Upper lobe of left lung (tissue), 6 donors: ENCODE data around the gene GATB. TPM values are rescaled to one million over a fixed set of nuclear protein-coding genes. Genes with fewer than 3 reads are reported as not detected.
"Not testable (repeated sequence)": the region's sequence is repeated elsewhere in the genome, so short reads cannot be mapped to it uniquely, and the experiment has no call there.

ENCODE experiments used
- ATAC-seq, 2 donors: fragments of 200-7000 bp; cut with Tn5 transposase; one replicate each; pipeline ENCODE4 v1.9.1; 2022; ENCODE audit warnings: mild to moderate bottlenecking in 2 of 2, moderate library complexity in 2 of 2; ENCODE audit not compliant: low FRiP score in 2 of 2
- DNase-seq, 2 donors: peaks; one replicate each; pipeline ENCODE4 v3.0.0-alpha.2; 2019 to 2020
- H3K27ac ChIP-seq, 4 donors: fragments of 200-600 bp; sonication (generic); one replicate each; pipeline ENCODE4 v1.5.1; 2016 to 2019
- H3K27me3 ChIP-seq, 4 donors: fragments of 200-600 bp; sonication (generic); one replicate each; pipeline ENCODE4 v1.5.1; 2017 to 2019
- H3K36me3 ChIP-seq, 4 donors: fragments of 200-600 bp; sonication (generic); one replicate each; pipeline ENCODE4 v1.5.1; 2016 to 2019
- H3K4me1 ChIP-seq, 4 donors: fragments of 200-600 bp; sonication (generic); one replicate each; pipeline ENCODE4 v1.5.1; 2018 to 2019
- H3K4me3 ChIP-seq, 4 donors: fragments of 200-600 bp; sonication (generic); one replicate each; pipeline ENCODE4 v1.5.1; 2017 to 2019; ENCODE audit warnings: mild to moderate bottlenecking in 2 of 4, moderate library complexity in 1 of 4
- H3K9me3 ChIP-seq, 4 donors: fragments of 200-600 bp; sonication (generic); one replicate each; pipeline ENCODE4 v1.5.1; 2018 to 2019
- CTCF ChIP-seq, 6 experiments: fragments of 450-650 bp in 4 of 6; fragments of 200-600 bp in 2 of 6; sonication (generic) in 2 of 6; IDR thresholded peaks; one replicate each; pipeline ENCODE4 v1.5.1; 2016 to 2019; ENCODE audit warnings: antibody characterized with exemption in 6 of 6
- EP300 ChIP-seq, 4 donors: sonication (generic); formaldehyde crosslinking; IDR thresholded peaks; one replicate each; pipeline ENCODE4 v1.5.1; 2017; ENCODE audit warnings: antibody characterized with exemption in 4 of 4, control low read depth in 2 of 4
- POLR2A ChIP-seq, 4 donors: fragments of 450-650 bp; IDR thresholded peaks; one replicate each; pipeline ENCODE4 v1.5.1; 2016 to 2017; ENCODE audit warnings: antibody characterized with exemption in 4 of 4, mild to moderate bottlenecking in 2 of 4
- POLR2AphosphoS5 ChIP-seq, 2 donors: sonication (generic); formaldehyde crosslinking; IDR thresholded peaks; one replicate each; pipeline ENCODE4 v1.5.1; 2017; ENCODE audit warnings: antibody characterized with exemption in 2 of 2
- WGBS, 2 donors: methylation state at CpG; one replicate each; pipeline ENCODE4 v1.1.5; 2017 to 2018; 5-methylcytosine and 5-hydroxymethylcytosine counted together
- total RNA-seq, 6 donors: library from RNA; depleted of rRNA in 4 of 6; stranded (reverse); fragments of >200 nt in 4 of 6; gene quantifications; one replicate each; pipeline versions ENCODE4 v1.1.0 to v1.2.1, GENCODE V29; 2016 to 2021
- donor health status: DM: no; HTN: no; CAD: no; lungs with moderate emphysema.
- donor health status: DM: no; HTN: yes; CAD: no; lungs with severe emphysema.

Gene GATB
- total RNA-seq, 6 donors from 2014 or later: 13.1 to 21.9 (median 14.5) TPM

GRCh38 chr4:151743128-151743854, 17.5 kb downstream of the GATB start:
- no peaks in the 10 kb centered on the region for H3K9me3 ChIP-seq
- H3K27me3 ChIP-seq: no peaks in the 10 kb centered on the region
- 92 to 94% methylated on average over 3 of the region's 3 CpGs for WGBS, 2 donors
- H3K4me3 ChIP-seq: no peak overlapping the region
- ATAC-seq: no peak
- H3K27ac ChIP-seq: no peak overlapping the region
- DNase-seq: no peak
- TF ChIP-seq POLR2A (IDR thresholded peaks at IDR 0.05) (no peak), POLR2AphosphoS5 (IDR thresholded peaks at IDR 0.05) (no peak), CTCF (IDR thresholded peaks at IDR 0.05) (no peak), EP300 (IDR thresholded peaks at IDR 0.05) (no peak)
- no peaks in the 10 kb centered on the region for H3K36me3 ChIP-seq
- H3K4me1 ChIP-seq: no peaks in the 10 kb centered on the region

GRCh38 chr4:151738720-151739517, 21.9 kb downstream of the GATB start:
- ATAC-seq: no peak
- no peak for TF ChIP-seq EP300 (IDR thresholded peaks at IDR 0.05)
- TF ChIP-seq POLR2AphosphoS5 (IDR thresholded peaks at IDR 0.05): no peak
- no peak for TF ChIP-seq CTCF (IDR thresholded peaks at IDR 0.05)
- no peak for TF ChIP-seq POLR2A (IDR thresholded peaks at IDR 0.05)

GRCh38 chr4:151736852-151737251, 24.0 kb downstream of the GATB start:
- not testable (repeated sequence) for H3K27ac ChIP-seq, H3K36me3 ChIP-seq, H3K27me3 ChIP-seq, H3K4me1 ChIP-seq, H3K4me3 ChIP-seq, ATAC-seq, DNase-seq
- 97 to 100% methylated on average over 2 of the region's 2 CpGs for WGBS, 2 donors
- H3K9me3 ChIP-seq: peaks cover 0 to 18% (median 7%) of the 10 kb centered on the region in 4 donors

More at GRCh38 chr4:151738720-151739517, 21.9 kb downstream of the GATB start:
- DNase-seq: no peak
- Histone ChIP-seq H3K4me3 (no peak overlapping the region), H3K9me3 (peaks cover 0 to 18% (median 7%) of the 10 kb centered on the region in 4 donors), H3K4me1 (no peaks in the 10 kb centered on the region), H3K27me3 (no peaks in the 10 kb centered on the region), H3K27ac (no peak overlapping the region), H3K36me3 (peaks cover 0 to 5% (median 0%) of the 10 kb centered on the region in 4 donors)
- WGBS, 2 donors: 89 to 91% methylated on average over 8 of the region's 8 CpGs

- Histone ChIP-seq H3K4me1 (no peaks in the 10 kb centered on the region), H3K27me3 (no peaks in the 10 kb centered on the region), H3K36me3 (peaks cover 0 to 5% (median 0%) of the 10 kb centered on the region in 4 donors), H3K4me3 (no peak overlapping the region), H3K27ac (no peak overlapping the region), H3K9me3 (peaks cover 0 to 18% (median 7%) of the 10 kb centered on the region in 4 donors)
- DNase-seq (no peak), ATAC-seq (no peak)
- 100% methylated on average over 1 of the region's 1 CpG for WGBS, 2 donors
- TF ChIP-seq POLR2A (IDR thresholded peaks at IDR 0.05): no peak
- no peak for TF ChIP-seq CTCF (IDR thresholded peaks at IDR 0.05)
- no peak for TF ChIP-seq POLR2AphosphoS5 (IDR thresholded peaks at IDR 0.05)
These were observed 24.4 kb downstream of the GATB start for GRCh38 chr4:151736361-151736760.

GRCh38 chr4:151731670-151732069, 29.1 kb downstream of the GATB start:
- H3K9me3 ChIP-seq, H3K36me3 ChIP-seq, H3K27ac ChIP-seq, ATAC-seq, H3K4me1 ChIP-seq, H3K4me3 ChIP-seq, H3K27me3 ChIP-seq: not testable (repeated sequence)
- DNase-seq: peak in 1 of 2 donors; percentile 41
- WGBS, 2 donors: 100% methylated on average over 2 of the region's 34 CpGs; no CpG with 5 or more reads in 1 of the 2 donors
